ENCODE data around the gene BMP8B. TPM values are rescaled to one million over a fixed set of nuclear protein-coding genes. Genes with fewer than 3 reads are reported as not detected.
"Not testable (repeated sequence)": the region's sequence is repeated elsewhere in the genome, so short reads cannot be mapped to it uniquely, and the experiment has no call there.

Gene BMP8B
- total RNA-seq, 1 experiment from 2014 or later: 5.9 TPM

DNA sequence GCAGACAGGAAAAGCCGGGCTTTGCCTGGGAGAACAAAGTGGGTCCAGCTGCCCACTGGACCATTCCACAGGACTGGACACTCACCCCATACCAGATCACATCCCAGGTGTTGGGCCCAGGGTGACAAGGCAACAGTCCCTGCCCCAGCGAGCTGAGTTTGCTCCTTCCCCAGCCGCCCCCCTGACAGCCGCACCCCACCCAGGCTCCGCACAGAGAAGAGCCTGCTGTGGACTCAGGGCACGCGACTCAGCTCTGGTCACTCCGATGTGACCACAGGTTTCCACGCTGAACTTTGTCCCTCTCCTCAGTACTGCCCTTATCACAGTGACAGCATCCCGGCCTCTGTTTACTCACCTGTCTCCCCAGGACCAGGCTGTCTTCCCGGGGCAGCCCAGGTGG lies 1.2 kb downstream of the BMP8B start:
- H3K4me3 ChIP-seq (ENCODE audit: low read depth, low read length): peak overlapping the region; percentile 67
- ChIA-PET POLR2A (interaction anchor here (0.6 kb wide), 1 partner anchor 12 kb away, joined by 3 read pairs; no protein-coding TSS in a partner anchor), CTCF (interaction anchor here (1.0 kb wide), 1 partner anchor 12 kb away, joined by 5 read pairs; no protein-coding TSS in a partner anchor)
- H3K27me3 ChIP-seq (replicated peaks; ENCODE audit: control insufficient read depth, insufficient read depth, low read length): no peaks in the 10 kb centered on the region
- H3K27ac Mint-ChIP-seq (ENCODE audit: unreplicated experiment): no peak overlapping the region
- BruUV-seq (replicated peaks): no TSS peak
- peak overlapping the region; percentile 61 for H3K4me3 Mint-ChIP-seq (ENCODE audit: unreplicated experiment)
- no peaks in the 10 kb centered on the region for H3K9me3 Mint-ChIP-seq (ENCODE audit: unreplicated experiment)
- H3K4me1 ChIP-seq: no peaks in the 10 kb centered on the region
- DNase-seq: no peak
- H3K36me3 ChIP-seq (ENCODE audit: control insufficient read depth, insufficient read depth, low read length): no peaks in the 10 kb centered on the region
- intact Hi-C loops (cut with micrococcal nuclease; ENCODE audit: unreplicated experiment): no loop called here
- TF ChIP-seq, protein P1, sequence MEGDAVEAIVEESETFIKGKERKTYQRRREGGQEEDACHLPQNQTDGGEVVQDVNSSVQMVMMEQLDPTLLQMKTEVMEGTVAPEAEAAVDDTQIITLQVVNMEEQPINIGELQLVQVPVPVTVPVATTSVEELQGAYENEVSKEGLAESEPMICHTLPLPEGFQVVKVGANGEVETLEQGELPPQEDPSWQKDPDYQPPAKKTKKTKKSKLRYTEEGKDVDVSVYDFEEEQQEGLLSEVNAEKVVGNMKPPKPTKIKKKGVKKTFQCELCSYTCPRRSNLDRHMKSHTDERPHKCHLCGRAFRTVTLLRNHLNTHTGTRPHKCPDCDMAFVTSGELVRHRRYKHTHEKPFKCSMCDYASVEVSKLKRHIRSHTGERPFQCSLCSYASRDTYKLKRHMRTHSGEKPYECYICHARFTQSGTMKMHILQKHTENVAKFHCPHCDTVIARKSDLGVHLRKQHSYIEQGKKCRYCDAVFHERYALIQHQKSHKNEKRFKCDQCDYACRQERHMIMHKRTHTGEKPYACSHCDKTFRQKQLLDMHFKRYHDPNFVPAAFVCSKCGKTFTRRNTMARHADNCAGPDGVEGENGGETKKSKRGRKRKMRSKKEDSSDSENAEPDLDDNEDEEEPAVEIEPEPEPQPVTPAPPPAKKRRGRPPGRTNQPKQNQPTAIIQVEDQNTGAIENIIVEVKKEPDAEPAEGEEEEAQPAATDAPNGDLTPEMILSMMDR (IDR thresholded peaks at IDR 0.05; ENCODE audit: insufficient read depth in 1 of 2, low read depth in 1 of 2, low read length in 1 of 2, severe bottlenecking in 1 of 2, unreplicated experiment in 1 of 2): no peak
- H3K36me3 Mint-ChIP-seq (ENCODE audit: insufficient read depth, unreplicated experiment): peaks cover 6% of the 10 kb centered on the region
- H3K9me3 ChIP-seq: no peaks in the 10 kb centered on the region
- H3K4me1 Mint-ChIP-seq (ENCODE audit: low read depth, unreplicated experiment): no peaks in the 10 kb centered on the region
- no peaks in the 10 kb centered on the region for H3K27me3 Mint-ChIP-seq (ENCODE audit: insufficient read depth, unreplicated experiment)

DNA sequence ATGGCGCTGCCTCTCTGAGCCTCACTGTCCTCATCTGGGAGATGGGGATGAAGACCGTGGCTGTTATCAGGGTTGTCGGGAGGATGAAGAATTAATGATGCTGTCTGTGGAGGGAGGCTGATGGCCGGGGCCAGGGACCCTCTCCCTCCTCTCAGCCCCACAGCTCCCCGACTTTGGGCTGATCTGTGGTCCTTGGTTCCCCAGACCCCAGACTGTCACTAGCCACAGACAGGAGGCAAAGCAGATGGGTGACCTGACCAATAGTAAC lies 1.6 kb downstream of the BMP8B start:
- H3K27ac Mint-ChIP-seq (ENCODE audit: unreplicated experiment); intact Hi-C loops (cut with micrococcal nuclease; ENCODE audit: unreplicated experiment); H3K4me1 ChIP-seq; H3K9me3 ChIP-seq; H3K9me3 Mint-ChIP-seq (ENCODE audit: unreplicated experiment); H3K36me3 ChIP-seq (ENCODE audit: control insufficient read depth, insufficient read depth, low read length); H3K27me3 Mint-ChIP-seq (ENCODE audit: insufficient read depth, unreplicated experiment); H3K27me3 ChIP-seq (replicated peaks; ENCODE audit: control insufficient read depth, insufficient read depth, low read length); H3K36me3 Mint-ChIP-seq (ENCODE audit: insufficient read depth, unreplicated experiment); DNase-seq; H3K4me3 ChIP-seq (ENCODE audit: low read depth, low read length); H3K4me1 Mint-ChIP-seq (ENCODE audit: low read depth, unreplicated experiment): not testable (repeated sequence)
- POLR2A ChIA-PET: interaction anchor here (0.6 kb wide), 1 partner anchor 12 kb away, joined by 3 read pairs; no protein-coding TSS in a partner anchor
- TSS peak; percentile 33 for BruUV-seq (replicated peaks)
- peak overlapping the region; percentile 61 for H3K4me3 Mint-ChIP-seq (ENCODE audit: unreplicated experiment)
- CTCF ChIA-PET: interaction anchor here (1.0 kb wide), 1 partner anchor 12 kb away, joined by 5 read pairs; no protein-coding TSS in a partner anchor

DNA sequence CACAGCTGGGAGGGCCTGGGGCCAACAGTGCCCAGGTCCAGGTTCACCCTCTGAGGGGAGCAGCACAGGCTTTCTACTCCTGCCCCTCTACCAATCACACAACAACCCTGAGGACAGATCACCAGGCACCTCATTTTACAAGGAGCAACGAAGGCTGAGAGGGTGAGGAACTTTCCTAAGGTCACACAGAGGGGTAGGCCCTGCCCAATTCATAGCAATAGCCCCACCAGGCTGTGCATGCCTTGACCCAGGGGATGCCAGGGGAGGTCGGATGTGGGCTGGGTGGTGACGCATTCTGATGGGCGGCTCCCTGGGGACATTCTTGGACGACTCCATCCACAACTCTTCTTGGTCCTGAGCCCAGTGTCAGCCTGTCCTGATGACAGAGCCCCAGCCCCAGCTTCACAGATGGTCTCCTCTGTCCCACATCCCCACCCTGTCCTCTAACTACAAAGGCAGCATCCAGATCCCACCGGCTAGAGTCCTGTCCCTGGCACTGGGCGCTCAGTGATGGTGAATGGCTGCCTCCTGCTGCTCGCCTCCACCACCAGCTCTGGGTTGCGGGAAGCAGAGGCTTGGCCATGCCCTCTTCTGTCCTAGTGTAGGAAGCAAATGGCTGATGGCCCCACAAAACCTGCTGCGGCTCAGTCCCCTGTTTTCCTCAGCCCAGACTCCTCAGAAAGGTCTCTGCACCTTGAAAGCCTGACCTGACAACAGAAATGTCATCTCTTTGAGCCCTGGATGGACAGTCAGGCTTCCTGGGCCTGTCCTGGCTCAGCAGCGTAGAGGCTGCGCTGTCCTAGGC lies 2.2 kb downstream of the BMP8B start:
- BruUV-seq (replicated peaks): not testable (repeated sequence)

DNA sequence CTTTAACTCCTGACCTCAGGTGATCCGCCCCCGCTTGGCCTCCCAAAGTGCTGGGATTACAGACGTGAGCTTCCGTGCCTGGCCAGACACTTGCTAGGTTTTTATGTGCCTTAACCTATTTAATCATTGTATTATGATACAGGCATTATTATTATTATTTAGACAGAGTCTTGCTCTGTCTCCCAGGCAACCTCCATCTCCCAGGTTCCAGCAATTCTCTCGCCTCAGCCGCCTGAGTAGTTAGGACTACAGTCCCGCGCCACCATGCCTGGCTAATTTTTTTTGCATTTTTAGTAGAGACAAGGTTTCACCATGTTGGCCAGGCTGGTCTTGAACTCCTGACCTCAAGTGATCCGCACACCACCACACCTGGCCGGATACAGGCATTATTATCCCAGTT lies 6.0 kb downstream of the BMP8B start:
- H3K9me3 ChIP-seq; DNase-seq; H3K9me3 Mint-ChIP-seq (ENCODE audit: unreplicated experiment); BruUV-seq (replicated peaks); H3K27ac Mint-ChIP-seq (ENCODE audit: unreplicated experiment); intact Hi-C loops (cut with micrococcal nuclease; ENCODE audit: unreplicated experiment); H3K4me3 Mint-ChIP-seq (ENCODE audit: unreplicated experiment); POLR2A ChIA-PET; H3K27me3 ChIP-seq (replicated peaks; ENCODE audit: control insufficient read depth, insufficient read depth, low read length); H3K36me3 ChIP-seq (ENCODE audit: control insufficient read depth, insufficient read depth, low read length); H3K36me3 Mint-ChIP-seq (ENCODE audit: insufficient read depth, unreplicated experiment); CTCF ChIA-PET; H3K4me1 Mint-ChIP-seq (ENCODE audit: low read depth, unreplicated experiment); H3K4me1 ChIP-seq; H3K4me3 ChIP-seq (ENCODE audit: low read depth, low read length); H3K27me3 Mint-ChIP-seq (ENCODE audit: insufficient read depth, unreplicated experiment): not testable (repeated sequence)

More for the DNA sequence above, 2.2 kb downstream of the BMP8B start:
- H3K27ac Mint-ChIP-seq (ENCODE audit: unreplicated experiment); intact Hi-C loops (cut with micrococcal nuclease; ENCODE audit: unreplicated experiment); POLR2A ChIA-PET; H3K27me3 ChIP-seq (replicated peaks; ENCODE audit: control insufficient read depth, insufficient read depth, low read length); H3K27me3 Mint-ChIP-seq (ENCODE audit: insufficient read depth, unreplicated experiment); H3K4me1 Mint-ChIP-seq (ENCODE audit: low read depth, unreplicated experiment); H3K9me3 Mint-ChIP-seq (ENCODE audit: unreplicated experiment); H3K4me3 ChIP-seq (ENCODE audit: low read depth, low read length); H3K9me3 ChIP-seq; DNase-seq; H3K4me1 ChIP-seq; H3K36me3 ChIP-seq (ENCODE audit: control insufficient read depth, insufficient read depth, low read length); H3K4me3 Mint-ChIP-seq (ENCODE audit: unreplicated experiment); H3K36me3 Mint-ChIP-seq (ENCODE audit: insufficient read depth, unreplicated experiment): not testable (repeated sequence)
- CTCF ChIA-PET: interaction anchor here (1.0 kb wide), 1 partner anchor 12 kb away, joined by 5 read pairs; no protein-coding TSS in a partner anchor

Measured in Caco-2 (cell line).